Dedifferentiated amniotic fluid mesenchymal stem cell (primary cell): ENCODE data around the gene ZNF23.
A peak's percentile ranks its signal among the peaks of the same experiment; 100 is the strongest.

Source experiments
- DNase-seq: peaks from one replicate; pipeline ENCODE4 v3.0.0-alpha.2; 2016; ENCODE audit errors: extremely low spot score

Gene ZNF23

DNA sequence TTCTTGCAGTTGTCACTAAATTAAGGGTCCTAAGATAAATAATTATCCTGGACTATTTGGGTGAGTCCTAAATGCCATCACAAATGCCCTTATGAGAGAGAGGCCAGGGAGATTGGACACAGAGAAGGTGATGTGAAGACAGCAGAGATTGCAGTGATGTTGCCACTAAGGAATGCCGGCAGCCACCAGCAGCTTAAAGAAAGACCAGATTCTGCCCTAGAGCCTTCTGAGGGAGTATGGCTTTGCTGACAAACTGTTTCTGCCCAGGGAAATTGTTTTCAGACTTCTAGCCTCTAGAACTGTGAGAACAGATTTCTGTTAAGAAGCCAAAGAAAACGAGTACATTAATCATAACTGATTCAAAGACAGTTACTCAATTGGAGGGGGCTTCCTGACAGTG, 10.0 kb upstream of the ZNF23 start:
- no peak for DNase-seq

DNA sequence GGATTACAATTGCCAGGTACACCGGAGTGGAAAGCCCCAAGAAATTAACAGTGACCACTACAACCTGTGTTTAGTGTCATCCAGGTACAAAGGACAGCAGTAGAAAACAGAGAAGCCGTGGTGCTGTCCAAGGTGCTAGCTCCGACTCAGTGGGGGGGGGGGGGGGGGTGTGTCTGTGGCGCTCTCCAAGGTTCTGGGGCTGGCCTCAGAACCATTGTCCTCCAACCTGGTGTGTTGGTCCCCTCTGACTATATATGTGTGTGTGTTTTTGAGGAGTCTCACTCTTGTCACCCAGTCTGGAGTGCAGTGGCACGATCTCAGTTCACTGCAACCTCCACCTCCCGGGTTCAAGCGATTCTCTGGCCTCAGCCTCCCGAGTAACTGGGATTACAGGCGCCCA, 5.8 kb upstream of the ZNF23 start:
- no peak for DNase-seq

DNA sequence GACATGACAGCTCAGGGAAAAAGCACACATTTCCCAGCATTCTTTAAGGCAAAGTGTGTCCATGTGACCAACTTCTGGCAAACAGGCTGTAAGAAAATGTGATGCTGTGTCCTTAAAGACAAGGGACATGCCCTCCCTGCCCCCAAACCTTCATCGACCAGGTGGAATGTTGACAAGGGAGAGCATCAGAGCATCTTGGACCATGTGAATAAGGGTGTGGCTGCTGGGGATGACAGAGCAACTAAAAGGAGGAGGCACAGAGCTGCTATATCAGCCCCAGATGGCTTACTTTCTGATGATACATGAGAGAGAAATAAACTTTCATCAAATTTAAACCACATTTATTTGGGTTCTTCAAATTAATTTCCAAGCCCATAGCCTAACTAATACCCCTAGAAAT, 2.2 kb upstream of the ZNF23 start:
- DNase-seq: no peak

DNA sequence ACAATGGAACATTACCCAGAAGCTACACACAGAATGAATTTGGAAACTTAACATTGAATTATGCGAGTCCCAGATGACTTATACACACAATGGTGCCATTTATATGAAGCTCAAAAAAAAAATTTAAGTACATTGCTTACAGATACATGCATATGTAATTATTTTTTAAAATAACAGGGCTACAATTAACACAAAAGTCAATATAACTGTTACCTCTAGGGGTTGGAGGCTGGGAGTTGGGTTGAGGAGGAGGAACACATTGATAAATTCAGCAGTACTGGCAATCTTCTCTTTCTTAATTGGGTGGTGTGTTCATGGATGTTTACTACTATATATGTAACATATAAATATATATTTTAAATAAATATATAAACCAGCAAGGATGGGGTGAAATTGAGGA, 1.1 kb downstream of the ZNF23 start:
- no peak for DNase-seq

DNA sequence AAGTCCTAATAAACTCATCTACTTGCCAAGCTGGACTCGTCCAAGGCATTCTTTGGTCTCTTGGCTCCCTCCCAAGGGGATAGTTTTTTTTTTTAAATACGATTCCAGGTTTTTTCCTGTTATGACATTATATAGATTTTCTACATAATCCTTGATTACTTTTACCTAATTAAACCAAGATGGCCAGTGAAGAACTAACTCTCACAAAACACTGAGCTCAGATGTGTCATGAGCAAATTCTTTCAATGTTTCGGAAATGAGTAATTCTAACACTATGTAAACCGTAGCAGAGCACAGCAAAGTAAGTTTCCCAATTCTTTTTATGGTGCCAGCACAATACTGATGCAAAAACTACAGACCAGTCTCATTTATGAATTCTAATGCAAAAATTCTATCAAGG, 1.8 kb downstream of the ZNF23 start:
- peak; percentile 87 for DNase-seq

DNA sequence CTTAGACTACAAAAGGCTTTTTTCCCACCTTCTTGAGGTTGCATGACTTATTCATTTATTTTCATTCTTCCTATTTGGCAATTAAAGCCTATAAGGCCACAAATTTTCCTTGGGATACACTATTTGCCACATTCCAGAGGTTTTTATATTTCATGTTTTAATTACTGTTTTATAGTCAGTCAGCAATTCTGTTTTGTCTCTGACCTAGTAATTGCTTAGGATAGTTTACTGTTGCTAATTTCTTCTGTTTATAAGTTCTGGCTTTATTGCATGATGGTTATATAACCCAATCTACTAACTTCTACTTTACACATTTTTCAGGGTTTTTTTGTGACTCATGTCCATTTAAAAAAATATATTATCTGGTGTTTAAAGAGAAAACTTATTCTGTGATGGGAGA, 2.5 kb downstream of the ZNF23 start:
- no peak for DNase-seq

DNA sequence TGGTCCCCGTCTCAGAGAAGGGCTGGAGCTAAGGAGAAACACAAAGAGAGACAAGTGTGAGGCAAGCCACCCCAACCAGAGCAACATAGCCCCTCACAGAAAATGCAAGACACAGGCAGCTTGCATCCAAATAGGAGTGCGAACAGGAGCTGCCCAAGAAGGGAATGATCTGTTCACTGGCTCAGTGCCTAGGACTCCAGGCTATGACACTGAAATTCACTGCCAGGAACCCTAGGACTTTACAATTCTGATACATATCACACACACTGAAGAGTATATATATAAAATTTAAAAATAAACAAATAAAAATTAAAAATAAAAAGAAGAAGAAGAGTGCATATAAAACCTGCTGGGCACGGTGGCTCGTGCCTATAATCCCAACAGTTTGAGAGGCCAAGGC, 5.2 kb downstream of the ZNF23 start:
- no peak for DNase-seq

DNA sequence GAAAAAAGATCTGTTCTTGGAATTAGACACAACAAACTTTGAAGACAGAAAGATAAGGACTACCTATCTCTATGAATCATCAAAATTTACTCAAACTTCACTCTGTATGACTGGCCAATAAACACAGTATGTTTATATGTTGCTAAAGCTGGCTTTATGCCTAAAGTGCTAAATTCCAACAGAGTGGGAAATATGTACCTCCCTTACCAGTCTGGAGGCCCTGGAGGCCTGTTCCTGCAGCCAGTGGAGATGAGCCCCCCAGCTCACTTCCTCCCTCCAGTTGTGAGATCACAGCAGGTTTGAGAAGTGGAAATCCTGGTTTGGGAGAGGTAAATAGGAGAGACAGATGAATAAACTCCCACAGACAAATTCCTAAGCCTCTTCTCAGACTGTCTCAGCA, 9.0 kb downstream of the ZNF23 start:
- no peak for DNase-seq

DNA sequence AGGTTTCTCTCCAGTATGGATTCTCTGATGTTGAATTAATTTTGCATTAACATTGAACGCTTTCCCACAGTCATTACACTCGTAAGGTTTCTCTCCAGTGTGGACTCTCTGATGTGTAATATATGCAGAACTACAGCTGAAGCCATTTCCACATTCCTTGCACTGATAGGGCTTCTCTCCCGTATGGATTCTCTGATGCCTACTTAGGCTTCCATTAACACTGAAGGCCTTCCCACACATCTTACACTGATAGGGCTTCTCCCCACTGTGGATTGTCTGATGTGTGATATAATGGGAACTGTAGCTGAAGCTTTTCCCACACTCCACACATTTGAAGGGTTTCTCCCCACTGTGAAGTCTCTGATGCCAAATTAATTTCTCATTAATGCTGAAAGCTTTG, 13.0 kb downstream of the ZNF23 start:
- DNase-seq: no peak

DNA sequence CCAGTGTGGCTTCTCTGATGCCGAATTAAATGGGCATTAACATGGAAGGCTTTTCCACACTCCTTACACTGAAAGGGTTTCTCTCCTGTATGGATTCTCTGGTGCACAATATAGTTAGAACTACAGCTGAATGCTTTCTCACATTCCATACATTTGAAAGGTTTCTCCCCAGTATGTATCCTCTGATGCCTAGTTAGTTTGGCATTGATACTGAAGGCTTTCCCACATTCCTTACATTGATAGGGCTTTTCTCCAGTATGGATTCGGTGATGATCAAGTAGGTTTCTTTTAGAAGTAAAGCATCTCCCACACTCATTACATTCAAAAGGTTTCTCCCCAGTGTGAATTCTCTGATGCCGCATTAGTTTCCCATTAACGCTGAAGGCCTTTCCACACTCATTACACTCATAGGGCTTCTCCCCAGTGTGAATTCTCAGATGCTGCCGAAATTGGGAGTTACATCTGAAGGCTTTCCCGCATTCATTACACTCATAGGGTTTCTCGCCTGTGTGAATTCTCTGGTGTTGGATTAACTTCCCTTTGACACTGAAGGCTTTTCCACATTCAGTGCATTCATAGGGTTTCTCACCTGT, 13.7 kb downstream of the ZNF23 start:
- DNase-seq: no peak

DNA sequence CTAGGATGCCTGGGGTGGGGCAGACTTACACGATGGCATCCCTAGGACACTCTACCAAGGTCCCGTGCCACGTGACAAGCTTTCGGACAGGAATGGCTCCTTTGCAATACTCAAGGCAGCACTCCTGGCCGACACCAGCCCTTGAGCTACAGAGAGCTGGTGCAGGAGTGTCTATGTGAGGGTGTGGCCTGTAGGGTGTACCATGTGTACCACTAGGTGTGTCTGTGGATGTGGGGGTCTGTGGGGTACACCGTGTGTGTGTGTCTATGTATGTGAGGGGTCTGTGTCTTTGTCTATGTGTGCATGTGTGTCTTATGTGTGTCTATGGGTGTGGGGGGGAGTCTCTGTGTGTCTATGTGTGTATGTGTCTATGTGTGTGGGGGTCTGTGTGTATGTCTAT, 18.3 kb downstream of the ZNF23 start:
- no peak for DNase-seq

DNA sequence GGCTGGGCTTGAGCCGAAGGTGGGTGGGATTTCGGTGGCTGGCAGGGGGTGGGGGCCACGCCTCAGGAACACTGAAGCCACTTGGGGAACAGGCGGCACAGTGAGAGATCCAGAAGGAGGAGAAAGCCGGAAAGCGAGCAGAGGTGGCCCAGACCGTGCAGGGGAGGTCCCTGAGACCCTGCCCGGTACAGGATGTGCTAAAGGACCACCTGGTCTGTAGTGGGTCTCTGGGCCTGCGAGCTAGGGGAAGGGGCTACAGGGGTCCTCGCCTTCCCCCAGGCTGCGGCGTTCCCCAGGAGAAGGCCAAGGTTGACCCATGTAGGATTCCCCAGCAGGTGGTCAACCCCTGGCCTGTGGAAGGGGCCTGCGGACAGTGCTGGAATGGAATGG, 20.0 kb downstream of the ZNF23 start, which contains the start of gene TLE7:
TSS of gene TLE7 (minus strand) at position 4 of the 390 bp plus-strand sequence. CDS start 8,730 bp downstream, outside the sequence.
- no peak for DNase-seq

DNA sequence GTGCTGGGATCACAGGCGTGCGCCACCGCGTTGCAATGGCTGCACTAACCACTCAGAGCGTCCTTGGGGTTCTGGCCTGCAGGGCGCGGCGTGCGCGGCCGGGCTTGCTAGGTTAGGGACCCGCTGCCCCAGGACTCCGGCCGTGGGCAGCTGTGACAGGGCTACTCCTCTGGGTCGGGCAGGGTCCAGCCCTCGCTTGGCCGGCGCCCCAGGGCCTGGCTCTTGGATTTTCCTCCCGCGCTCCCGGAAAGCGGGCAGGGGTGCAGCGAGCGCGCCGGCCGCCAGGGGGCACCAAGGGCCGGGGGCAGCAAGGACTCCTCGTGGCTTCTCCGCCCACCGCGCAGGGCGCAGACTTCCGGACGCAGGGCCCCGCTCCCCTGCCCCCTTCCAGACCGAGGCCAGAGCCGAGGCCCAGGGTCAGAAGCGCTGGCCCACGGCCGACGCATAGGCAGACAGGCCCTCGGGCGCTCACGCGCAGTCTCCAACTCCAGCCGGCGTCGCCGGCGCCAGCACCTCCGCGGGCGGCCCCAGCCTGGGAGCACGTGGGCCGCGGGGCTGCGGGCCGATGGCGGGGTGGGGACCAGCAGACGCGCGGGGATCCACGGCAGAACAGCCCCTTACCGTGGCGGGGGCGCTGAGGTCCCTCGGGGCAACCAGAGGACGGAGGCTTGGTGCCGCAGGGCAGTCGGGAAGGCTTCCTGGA, 20.5 kb downstream of the ZNF23 start:
- DNase-seq: no peak

DNA sequence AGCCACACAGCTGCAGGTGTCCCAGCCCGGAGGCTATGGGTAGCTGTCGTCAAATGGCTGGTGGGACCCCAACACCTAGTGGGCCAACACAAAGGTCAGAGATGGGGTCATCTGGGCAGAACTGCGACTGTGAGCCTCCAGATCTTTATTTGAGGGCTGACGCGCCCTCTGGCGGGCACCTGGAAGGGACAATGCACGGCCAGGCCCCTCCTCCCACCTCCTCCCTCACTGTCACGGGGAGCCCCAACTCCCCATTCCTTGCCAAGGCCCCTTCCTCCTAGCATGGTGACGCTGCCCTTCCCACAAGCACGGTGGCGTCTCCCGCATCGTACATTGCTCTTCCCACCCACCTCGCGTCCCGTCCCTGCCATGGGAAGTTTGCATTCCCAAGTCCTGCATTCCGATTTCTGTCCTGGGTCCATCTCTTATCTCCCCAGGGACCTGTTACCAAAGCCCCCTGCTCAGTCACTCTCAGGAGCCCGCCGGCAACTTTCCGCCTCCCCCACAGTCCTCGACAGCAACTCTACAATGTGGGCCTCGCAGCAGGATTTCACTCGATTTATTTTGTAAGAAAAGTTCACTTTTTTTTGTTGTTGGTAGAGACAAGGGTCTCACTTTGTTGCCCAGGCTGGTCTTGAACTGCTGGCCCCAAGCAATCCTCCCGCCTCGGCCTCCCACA, 21.2 kb downstream of the ZNF23 start:
- no peak for DNase-seq

DNA sequence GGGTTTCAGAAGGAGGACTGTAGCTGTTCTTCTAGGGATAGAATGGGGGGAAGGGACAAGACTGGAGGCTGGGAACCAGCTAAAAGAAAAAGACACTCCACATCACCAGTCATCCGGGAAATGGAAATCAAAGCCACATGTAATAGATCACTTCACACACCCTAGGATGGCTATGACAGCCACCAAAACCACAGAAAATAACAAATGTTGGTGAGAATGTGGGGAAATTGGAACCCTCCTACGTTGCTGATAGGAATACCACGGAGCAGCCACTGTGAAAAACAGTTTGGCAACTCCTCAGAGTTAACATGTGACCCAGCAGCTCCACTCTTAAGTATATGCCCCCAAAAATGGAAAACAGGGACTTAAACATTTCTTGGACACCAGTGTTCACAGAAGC, 22.5 kb downstream of the ZNF23 start:
- no peak for DNase-seq

DNA sequence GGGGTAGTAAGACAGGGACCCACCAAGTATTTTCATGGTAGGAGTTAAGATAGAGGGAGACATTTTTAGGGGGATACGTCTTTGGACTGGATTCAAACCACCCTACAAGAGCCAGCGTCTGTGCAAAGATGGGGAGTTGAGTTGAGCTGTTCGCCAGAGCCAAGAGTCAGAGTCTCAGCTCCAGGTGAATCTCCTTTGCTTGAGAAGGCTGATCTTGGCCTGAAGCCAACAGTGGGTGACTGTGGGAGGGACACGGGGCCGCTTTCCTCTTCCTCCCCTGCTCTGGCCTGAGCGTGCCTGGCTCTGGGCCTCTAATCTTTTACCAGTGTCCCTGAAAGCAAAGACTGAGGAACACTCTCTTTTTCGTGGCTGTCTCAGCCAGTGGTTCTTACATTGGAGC, 25.6 kb downstream of the ZNF23 start:
- DNase-seq: no peak

DNA sequence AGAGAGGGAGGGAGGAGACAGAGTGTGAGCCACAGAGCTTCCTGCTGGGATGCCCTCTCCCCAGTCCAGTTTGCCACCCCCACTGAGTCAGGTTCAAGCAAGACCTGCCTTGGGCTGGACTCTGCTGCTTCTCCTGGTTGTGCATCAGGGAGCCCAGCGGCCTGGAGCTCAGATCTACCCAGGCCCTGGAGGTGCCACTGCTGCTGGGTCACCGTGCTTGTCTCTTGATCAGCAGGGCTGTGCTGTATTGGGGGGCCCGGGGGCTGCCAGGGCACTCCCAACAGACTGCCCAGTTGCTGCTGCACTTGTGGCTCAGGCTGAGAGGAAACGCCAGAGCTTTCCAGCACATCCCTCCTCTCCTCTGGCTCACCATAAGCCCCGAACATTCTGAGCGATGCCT, 29.1 kb downstream of the ZNF23 start:
- no peak for DNase-seq

DNA sequence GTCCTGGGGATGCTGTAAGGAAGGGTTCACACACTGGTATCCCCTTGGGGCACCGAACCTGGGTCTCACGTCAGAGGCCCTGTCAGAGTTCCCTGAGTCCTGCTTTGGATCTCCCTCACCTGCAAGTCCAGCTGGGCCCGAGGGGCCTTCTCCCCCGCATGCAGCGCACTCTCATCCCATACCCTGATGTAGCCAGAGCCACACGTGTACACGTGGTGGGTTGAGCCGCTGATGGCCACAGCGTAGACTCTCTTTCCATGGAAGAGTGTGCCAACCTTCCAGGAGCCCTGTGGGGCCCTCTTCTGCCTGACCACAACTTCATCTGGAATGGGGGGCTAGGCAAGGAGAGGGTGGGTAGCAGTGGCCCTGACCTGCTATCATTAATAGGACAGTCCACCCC, 30.1 kb downstream of the ZNF23 start:
- DNase-seq: no peak

DNA sequence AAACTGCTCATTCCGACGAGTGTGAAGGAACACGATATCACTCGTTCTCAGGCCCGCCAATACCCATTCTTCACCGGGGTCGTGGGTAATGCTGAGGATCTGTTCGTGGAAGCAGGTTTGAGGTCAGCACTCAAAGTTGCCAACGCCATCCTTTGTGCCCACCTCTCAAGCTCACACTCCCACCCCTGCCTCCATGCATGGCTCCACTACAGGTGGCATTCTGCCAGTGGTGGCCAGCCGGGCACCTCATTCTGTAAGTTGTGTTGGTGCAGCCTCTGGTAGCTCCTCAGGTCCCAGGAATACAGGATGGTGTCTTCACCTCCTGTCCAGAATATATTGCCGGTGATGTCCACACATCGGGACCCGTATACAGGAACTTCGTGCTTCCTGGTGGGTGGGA, 30.9 kb downstream of the ZNF23 start:
- DNase-seq: no peak

DNA sequence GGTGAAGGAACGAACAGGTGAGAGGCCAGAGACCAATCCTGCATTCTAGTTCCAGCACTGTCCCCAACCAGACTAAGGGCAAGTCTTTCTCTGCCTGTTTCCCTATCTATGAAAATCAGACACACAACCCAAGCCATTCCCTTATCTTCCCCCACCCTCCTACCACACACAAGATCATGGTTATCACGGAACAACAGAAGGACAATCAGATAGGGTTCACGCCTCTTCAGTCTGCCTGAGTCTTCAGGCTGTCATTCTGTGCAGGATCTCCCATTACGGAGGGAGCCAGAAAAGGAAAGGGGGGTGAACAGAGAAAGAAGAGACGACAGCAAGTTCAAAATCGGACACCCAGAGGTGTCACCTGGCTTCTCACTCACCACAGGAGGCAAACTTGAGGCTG, 31.3 kb downstream of the ZNF23 start:
- no peak for DNase-seq

DNA sequence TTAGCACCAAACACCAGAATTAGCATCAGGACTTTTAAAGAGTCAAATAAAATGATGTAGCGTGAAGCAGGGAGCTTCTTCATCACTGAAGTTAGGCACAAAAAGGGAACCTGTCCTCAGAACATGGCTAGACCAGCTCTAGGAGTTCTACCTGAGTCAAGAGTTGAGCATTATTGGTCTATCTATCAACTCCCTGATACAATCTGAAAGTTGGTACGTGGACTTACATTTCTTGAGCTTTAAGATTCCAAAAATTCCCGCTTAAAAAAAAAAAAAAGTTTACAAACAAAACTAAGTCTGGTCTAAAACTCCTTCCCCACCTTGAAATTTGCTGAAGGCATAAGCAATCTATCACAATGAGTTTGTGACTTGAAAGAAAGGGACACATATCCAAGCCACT, 32.5 kb downstream of the ZNF23 start:
- DNase-seq: no peak

DNA sequence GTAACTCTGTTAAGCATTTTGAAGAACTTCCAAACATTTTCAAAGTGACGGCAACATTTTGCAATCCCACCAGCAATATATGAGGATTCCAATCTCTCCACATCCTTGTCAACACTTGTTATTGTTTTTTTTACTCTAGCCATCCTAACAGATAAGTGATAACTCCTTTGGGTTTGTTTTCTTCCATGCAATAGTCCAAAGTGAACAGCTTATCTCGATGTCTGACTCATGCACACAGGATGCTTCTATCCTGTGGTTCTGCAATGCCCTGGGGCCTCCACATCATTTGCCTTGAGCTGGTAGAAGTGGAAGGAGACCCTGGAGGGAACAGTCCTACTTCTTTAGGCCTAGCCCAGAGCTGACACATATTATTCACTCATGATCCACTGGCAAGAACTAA, 33.2 kb downstream of the ZNF23 start:
- no peak for DNase-seq

DNA sequence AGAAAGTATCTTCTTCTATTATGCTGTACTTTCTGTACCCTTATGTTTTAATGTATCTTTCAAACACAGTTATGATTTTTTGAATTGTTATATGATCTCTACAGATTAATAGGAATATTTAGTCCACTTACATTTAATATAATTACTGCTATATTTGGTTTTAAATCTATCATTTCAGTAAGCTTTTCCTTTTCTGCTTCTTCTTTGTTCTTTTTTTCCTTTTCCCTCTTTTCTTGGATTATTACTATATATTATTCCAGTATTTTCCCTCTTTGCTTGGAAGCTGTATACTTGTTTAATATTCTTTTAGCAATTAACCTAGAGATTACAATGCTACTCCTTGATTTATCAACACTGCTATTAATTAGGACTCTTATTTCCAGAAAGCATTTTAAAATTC, 33.7 kb downstream of the ZNF23 start:
- DNase-seq: no peak
